ENCODE results near the gene BPIFB4.
"Not testable (repeated sequence)": the region's sequence is repeated elsewhere in the genome, so short reads cannot be mapped to it uniquely, and the experiment has no call there.

BPIFB4 gene

DNA sequence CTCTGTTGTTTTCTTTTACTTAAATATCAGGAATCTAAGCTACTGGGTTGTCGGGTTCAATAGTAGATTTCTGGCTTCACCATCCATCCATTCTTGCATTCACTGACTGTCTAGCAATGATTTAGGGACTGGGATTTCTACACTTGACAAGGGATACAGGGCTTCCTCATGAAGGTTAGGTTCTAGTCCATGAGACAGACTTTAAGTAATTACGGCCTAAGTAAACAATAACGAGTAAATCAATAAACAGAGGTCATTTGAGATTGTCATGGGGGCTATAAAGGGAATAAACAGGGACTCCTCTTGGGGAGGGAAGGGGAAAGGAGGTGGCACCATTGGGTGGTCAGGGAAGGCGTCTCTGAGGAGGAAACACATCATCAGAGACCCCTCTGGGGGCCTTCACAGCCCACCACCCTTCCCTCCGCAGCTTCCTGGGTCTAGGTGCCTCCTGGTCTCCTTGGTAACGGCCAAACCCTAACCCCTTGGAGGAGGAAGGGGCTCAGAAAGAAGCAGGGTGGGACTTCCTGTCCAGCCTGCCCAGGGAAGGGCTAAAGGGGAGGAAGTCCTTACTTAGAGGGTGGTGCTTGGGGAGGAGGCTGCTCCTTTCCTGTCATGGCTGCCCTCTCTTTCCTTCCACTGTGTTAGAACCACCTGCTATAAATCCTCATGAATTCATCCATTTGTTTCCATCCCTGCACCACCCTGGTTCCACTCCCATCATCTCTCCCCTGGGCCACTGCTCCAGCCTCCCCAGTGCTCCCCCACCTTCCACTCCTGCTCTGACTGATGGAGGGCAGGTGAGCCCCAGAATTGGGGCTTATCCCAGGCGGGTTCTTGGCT lies 33.3 kb downstream of the BPIFB4 start:
- no peaks in the 10 kb centered on the region for H3K36me3 ChIP-seq
- TF ChIP-seq, protein P1, sequence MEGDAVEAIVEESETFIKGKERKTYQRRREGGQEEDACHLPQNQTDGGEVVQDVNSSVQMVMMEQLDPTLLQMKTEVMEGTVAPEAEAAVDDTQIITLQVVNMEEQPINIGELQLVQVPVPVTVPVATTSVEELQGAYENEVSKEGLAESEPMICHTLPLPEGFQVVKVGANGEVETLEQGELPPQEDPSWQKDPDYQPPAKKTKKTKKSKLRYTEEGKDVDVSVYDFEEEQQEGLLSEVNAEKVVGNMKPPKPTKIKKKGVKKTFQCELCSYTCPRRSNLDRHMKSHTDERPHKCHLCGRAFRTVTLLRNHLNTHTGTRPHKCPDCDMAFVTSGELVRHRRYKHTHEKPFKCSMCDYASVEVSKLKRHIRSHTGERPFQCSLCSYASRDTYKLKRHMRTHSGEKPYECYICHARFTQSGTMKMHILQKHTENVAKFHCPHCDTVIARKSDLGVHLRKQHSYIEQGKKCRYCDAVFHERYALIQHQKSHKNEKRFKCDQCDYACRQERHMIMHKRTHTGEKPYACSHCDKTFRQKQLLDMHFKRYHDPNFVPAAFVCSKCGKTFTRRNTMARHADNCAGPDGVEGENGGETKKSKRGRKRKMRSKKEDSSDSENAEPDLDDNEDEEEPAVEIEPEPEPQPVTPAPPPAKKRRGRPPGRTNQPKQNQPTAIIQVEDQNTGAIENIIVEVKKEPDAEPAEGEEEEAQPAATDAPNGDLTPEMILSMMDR (IDR thresholded peaks at IDR 0.05): no peak
- no peaks in the 10 kb centered on the region for H3K4me1 ChIP-seq (ENCODE audit: control insufficient read depth in 1 of 2, insufficient read depth in 1 of 2, low read depth in 1 of 2, low read length in 1 of 2)

DNA sequence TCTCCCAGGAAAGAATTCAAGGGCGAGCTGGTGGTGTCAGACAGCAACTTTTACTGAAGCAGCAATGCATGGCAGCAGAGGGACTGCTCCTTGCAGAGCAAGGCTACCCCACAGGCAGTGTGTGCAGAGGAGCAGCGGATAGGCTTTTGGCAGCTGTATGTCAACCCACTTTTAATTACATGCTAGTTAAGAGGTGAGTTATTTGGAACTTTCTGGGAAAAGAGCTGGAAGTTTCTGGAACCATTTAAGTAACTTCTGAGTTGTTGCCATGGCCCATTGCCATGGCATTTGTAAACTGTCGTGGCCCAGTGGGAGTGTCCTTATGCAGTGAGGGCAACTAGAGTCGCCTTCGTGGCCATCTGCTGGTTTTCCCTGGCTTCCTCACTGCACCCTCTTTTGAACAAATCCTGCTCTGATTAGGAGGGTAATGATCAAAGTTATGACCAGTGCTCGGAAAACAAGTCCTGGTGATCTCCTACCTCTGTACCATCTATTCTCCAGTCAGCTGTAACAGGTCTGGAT lies 34.0 kb downstream of the BPIFB4 start:
- no peaks in the 10 kb centered on the region for H3K36me3 ChIP-seq
- no peak overlapping the region for H3K27ac ChIP-seq
- TF ChIP-seq, protein P1 (IDR thresholded peaks at IDR 0.05): no peak
- H3K9me3 ChIP-seq: no peaks in the 10 kb centered on the region
- H3K4me3 ChIP-seq (ENCODE audit: low read depth in 1 of 2, low read length in 1 of 2): no peak overlapping the region
- peaks cover 5% of the 10 kb centered on the region for H3K27me3 ChIP-seq
- no peaks in the 10 kb centered on the region for H3K4me1 ChIP-seq (ENCODE audit: control insufficient read depth in 1 of 2, insufficient read depth in 1 of 2, low read depth in 1 of 2, low read length in 1 of 2)

More for the DNA sequence above, 33.3 kb downstream of the BPIFB4 start:
- Histone ChIP-seq H3K27me3 (no peaks in the 10 kb centered on the region), H3K27ac (no peak overlapping the region), H3K9me3 (no peaks in the 10 kb centered on the region), H3K4me3 (ENCODE audit: low read depth in 1 of 2, low read length in 1 of 2) (no peak overlapping the region)

DNA sequence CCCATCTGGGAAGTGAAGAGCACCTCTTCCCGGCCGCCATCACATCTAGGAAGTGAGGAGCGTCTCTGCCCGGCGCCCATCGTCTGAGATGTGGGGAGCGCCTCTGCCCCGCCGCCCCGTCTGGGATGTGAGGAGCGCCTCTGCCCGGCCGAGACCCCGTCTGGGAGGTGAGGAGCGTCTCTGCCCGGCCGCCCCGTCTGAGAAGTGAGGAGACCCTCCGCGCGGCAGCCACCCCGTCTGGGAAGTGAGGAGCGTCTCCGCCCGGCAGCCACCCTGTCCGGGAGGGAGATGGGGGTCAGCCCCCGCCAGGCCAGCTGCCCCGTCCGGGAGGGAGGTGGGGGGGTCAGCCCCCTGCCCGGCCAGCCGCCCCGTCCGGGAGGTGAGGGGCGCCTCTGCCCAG lies 36.1 kb downstream of the BPIFB4 start:
- H3K9me3 ChIP-seq; H3K4me1 ChIP-seq (ENCODE audit: control insufficient read depth in 1 of 2, insufficient read depth in 1 of 2, low read depth in 1 of 2, low read length in 1 of 2); H3K36me3 ChIP-seq; H3K4me3 ChIP-seq (ENCODE audit: low read depth in 1 of 2, low read length in 1 of 2); H3K27me3 ChIP-seq; H3K27ac ChIP-seq: not testable (repeated sequence)

DNA sequence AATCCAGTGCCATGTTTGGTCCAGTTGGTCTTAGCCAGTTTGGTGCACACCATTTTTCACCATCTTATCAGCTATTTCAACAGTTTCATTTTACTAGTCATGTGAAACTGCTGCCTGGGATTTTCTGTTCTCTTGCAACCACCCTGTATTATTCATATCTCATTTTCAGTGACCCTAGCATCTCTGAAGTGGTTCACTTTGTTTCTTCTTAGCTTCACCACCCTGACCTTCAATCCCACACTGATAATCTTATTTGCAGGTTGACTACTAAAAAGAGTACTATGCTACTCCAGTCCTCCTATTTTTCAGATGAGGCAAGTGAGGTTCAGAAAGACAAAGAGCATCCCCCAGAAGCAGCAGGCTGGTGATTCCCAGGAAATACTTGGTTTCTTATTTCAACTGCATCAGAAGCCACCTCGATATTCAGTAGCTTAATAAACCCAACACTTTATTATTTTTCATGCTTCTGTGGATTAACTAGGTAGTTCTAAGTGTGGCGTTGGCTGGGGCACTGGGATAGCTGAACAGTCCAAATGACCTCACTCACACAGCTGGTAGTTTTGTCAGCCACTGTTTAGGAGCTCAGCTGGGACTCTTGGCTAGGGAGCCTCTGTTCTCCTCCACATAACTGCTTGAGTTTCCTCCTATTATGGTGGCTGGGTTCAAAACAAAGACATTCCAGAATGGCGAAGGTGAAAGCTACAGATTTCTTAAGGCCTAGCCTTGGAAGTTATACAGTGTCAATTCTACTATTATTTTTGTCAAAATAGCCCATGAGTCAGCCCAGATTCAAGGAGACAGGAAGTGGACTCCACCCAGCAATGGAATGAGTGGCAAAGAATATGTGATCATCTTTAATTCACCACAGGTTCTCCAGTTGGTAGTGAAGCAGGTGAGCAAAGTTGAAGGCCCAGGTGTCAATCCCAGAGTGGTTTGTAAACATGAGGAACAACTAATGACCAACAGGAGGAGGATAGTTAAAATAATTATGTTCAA lies 40.6 kb downstream of the BPIFB4 start:
- Histone ChIP-seq H3K9me3 (no peaks in the 10 kb centered on the region), H3K4me1 (ENCODE audit: control insufficient read depth in 1 of 2, insufficient read depth in 1 of 2, low read depth in 1 of 2, low read length in 1 of 2) (no peaks in the 10 kb centered on the region), H3K4me3 (ENCODE audit: low read depth in 1 of 2, low read length in 1 of 2) (no peak overlapping the region), H3K27ac (no peak overlapping the region), H3K36me3 (no peaks in the 10 kb centered on the region), H3K27me3 (peaks cover 13% of the 10 kb centered on the region)
- TF ChIP-seq, protein P1 (IDR thresholded peaks at IDR 0.05): no peak

DNA sequence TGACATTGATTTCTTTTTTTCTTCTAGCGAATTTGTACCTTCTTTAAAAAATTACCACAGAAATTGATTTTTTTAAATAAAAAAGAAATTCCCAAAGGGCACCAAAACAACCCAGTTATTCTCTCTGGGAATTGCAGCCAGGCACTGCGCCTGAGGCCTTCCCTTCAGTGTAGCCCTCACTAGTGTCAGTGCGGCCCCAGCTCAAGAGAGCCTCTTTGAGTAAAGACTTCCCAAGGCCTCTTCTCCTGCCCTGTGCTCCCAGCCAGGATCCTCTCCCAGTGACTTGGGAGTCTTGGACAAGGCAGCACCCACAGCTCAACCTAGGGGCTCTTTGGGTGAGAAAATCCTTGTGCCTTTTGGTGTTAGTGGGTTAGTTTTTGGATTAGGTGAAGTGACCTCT lies 41.5 kb downstream of the BPIFB4 start:
- Histone ChIP-seq H3K27ac (no peak overlapping the region), H3K36me3 (no peaks in the 10 kb centered on the region), H3K4me1 (ENCODE audit: control insufficient read depth in 1 of 2, insufficient read depth in 1 of 2, low read depth in 1 of 2, low read length in 1 of 2) (no peaks in the 10 kb centered on the region), H3K9me3 (no peaks in the 10 kb centered on the region), H3K4me3 (ENCODE audit: low read depth in 1 of 2, low read length in 1 of 2) (no peak overlapping the region), H3K27me3 (peaks cover 13% of the 10 kb centered on the region)
- TF ChIP-seq, protein P1 (IDR thresholded peaks at IDR 0.05): no peak

DNA sequence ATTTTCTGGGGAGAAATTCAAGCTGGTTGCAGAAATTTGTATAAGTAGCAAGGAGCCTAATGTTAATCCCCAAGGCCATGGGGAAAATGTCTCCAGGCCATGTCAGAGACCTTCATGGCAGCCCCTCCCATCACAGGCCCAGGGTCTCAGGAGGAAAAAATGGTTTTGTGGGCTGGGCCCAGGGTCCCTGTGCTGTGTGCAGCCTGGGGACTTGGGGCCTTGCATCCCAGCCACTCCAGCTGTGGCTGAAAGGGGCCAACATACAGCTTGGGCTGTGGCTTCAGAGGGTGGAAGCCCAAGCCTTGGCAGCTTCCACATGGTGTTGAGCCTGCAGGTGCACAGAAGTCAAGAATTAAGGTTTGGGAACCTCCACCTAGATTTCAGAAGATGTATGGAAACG lies 42.9 kb downstream of the BPIFB4 start:
- not testable (repeated sequence) for H3K36me3 ChIP-seq; H3K27ac ChIP-seq; H3K4me3 ChIP-seq (ENCODE audit: low read depth in 1 of 2, low read length in 1 of 2); H3K4me1 ChIP-seq (ENCODE audit: control insufficient read depth in 1 of 2, insufficient read depth in 1 of 2, low read depth in 1 of 2, low read length in 1 of 2); H3K9me3 ChIP-seq
- peaks cover 19% of the 10 kb centered on the region for H3K27me3 ChIP-seq
